ENCODE results near the gene PCBP3.
"Not testable (repeated sequence)": the region's sequence is repeated elsewhere in the genome, so short reads cannot be mapped to it uniquely, and the experiment has no call there.

Gene PCBP3

DNA sequence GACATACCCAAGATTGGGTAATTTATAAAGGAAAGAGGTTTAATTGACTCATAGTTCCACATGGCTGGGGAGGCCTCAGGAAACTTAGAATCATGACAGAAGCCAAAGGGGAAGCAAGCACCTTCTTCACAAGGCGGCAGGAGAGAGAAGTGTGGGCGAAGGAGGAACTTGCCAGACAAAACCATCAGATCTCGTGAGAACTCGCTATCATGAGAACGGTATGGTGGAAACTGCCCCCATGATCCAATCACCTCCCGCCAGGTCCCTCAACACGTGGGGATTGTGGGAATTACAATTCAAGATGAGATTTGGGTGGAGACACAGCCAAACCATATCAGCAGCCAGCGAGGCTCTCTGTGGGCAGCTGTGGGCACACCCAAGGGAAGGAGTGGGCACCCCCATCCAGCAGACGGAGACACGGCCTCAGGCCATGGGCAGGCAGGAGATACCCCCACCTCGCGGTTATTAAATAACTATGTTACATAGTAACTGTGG lies 189.3 kb downstream of the PCBP3 start:
- peak; percentile 83 for DNase-seq

DNA sequence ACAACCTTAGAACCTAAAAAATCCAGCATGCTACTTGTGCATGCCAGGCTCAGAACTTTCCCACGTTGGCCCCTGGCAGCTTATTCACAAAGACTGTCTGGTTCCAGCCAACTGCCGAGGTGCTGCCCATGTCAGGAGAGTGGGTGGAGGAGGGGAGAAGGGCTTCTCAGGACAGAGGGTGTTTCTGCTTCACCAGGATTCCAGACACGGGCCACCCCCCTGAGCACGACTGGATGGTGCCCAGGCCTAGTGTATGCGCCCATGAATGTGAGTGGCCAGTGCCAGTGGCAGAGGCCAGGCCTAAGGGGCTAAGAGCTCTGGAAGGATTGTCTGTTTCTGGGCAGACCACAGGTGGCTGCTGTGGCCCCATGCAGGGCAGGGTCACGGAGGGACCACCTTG lies 189.9 kb downstream of the PCBP3 start:
- DNase-seq, result no peak

DNA sequence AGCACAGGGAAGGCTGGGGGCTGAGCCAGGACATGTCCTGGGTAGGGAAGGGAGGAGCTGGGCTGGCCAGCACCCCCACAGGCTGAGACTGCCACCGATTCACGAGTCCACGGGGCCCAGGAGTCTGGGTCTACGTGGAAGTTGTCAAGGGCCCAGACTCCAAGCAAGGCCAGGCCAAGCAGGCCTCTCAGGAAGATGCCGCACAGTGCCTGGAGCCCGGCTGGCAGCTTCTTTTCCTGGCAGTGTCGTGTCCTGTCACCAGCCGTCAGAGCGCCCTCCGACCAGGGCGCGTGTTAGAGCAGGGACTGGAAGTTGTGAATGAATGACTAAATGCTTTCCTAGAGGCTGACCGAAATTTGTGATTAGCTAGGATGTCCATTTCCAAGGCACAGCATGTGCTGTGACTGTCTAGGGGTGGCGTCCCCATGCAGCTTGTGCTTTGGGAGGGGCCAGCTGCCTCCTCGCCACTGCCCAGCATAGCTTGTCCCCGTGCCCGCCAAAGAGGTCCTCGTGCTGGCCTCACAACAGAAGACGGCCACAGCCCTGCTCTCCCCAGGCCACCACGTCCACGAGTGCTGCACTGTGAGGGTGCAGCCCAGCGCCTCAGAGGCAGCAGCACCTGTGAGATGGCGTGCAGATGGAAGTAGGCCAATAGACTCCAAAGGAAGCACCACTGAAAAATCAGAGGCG lies 190.6 kb downstream of the PCBP3 start:
- DNase-seq, result no peak

DNA sequence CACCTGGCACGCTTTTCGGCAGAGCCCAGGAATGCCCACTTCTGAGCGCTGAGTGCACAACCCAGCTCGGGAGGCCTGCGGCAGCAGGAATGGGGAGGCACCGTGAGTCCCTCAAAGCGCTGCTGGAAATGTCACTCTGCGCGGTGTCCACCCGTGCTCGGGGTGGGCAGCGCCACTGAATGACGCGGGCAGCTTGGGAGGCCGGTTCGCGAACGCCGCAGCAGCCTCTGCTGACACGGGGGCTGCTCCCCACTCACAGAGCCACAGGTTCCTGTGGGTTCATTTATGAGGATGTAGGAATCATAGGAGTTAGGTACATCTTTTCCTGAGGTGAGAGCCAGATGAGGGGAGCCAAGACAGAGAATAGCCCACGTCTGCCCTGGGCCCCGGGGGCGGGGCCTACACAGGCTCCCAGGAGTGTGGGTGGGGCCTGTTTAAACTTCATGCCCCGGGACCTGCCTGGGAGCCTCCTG lies 191.3 kb downstream of the PCBP3 start:
- no peak for DNase-seq

DNA sequence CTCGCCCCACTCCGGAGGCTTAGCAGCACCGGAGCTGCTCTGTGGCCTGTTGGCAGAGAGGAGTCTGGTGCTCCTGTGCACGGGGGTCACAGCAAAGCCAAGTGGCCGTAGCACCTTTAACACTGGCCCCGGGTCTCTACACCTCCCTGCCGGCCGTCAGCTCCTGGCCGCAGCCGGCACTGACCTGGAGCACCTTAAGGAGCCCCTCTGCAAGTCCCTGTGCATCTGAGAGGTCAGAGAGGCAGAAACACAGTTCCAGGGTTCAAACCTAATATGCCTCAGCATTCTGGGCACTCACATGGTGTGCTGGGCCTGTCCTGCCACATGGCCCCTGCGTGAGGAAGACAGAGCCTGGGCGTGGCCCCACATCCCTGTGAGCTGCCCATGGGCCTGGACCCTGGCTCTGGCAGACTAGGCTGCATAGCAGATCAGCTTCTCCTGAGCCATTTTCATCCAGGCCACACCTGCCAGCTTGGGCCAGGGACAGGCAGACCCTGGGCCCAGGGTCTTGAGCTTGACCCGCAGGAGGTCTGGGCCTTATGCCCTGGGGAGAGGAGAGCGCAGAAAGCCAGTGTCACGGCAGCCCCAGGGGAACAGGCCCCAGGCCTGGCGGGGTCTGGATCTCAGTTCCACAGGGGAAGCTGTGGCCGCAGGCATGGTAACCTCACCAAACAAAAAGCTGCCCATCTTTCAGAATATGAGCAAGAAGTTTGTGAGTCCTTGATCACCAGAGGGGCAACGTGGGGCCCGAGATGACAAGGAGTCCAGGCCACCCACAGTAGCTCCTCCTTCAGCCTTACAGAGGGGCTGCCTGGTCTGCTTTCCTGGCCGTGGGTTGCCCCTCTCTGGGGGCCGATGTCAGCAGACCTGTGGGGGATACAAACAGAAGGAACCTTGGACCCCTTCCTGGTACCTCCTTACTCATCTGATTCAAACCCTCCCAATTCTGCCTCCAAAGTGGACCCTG lies 192.1 kb downstream of the PCBP3 start:
- DNase-seq, result peak; percentile 12

DNA sequence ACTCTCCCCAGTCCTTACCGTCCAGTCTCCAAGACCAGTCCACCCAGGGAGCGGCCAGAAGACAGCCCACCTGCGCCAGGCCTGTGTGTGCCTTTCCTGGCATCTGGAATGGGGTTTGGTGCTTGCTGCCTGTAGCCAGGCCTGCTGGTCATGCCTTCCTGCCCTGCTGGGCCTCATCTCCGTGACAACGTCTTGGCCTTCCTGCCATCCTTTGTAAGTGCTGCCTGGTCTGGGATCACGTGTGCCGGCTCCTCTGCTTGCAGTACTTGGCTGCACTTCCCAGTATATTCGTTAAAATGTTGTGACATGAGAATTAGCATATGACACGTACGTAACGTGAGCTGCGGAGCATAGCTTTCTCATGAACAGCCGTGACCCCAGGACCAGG lies 192.7 kb downstream of the PCBP3 start:
- DNase-seq, result no peak

DNA sequence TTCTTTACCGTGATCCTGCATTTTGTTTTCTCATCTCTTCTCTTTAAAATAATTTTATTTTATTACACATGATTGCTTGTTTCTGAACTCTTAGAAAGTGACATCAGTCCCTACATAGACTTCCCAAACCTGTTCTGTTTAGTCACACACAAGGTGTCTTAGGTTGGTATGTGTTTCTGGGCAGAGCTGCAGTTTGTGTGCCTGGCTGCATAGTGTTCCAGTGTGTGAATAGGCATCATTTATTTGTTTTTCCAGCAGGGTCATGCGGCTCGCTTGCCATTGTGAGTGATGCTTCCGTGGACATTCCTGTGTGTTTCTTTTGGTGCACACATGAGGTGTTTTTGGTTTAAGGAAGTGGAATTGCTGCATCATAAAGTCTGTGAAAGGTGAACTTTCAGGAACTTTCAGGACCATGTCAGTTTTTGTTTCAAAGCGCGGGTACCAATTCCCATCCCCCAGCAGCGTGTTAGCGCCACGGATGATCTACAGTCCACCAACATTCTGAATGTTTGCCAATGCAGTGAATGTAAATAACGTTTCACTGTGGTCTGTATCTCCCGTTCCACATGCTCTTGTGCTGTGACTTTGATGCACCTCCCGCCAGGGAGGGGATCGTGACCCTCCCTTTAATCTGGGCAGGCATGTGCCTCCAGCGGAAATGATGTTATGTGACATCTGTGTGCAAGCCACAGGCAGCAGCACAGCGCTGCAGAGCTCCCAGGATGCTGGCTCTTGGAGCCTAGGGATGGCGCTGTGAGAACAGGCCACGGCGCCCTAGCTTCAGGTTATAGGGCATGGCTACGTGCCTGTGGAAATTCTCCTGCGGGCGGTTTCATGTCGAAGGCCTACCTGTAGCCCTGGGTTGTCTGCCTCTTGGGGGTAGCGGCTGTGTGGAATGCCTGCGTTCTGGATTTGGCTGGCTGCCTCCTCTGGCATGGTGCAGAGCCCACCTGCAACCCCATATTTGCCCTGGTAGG lies 193.5 kb downstream of the PCBP3 start:
- no peak for DNase-seq

DNA sequence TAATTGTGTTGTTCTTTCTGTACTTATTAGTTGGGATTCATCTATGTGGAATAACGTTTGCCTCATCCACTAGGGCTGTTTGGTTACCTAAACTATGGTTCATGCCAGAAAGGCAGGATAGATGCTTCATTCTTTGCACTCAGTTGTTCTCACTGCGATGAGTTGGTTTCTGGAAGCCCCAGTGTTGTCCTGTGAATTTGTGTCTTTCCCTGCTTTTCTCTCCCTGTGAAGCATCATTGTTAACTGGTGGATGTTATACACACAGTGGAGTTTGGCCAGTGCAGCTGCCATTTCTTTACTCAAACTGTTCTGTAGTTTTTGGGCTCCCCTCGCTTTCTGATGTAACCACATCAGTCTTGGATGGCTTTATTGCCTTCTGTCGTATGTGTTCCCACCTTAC lies 194.4 kb downstream of the PCBP3 start:
- no peak for DNase-seq

DNA sequence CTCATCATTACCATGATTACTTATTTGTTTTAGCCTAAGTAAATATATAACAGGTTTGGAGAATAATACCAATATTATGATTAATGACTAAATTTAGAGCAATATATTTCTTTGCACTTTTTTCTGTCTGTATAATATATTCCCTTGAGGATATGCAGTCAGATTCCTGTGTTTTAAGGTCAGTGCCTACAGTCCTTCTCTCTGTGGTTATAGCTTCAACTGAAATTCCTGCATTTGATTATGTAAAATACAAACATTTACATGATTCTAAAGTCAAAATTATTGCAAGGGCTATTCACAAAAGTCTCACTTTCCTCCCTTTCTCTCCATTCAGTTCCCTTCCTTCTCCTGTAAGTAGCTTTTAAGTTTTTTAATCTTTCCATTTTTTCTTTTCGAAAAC lies 195.1 kb downstream of the PCBP3 start:
- no peak for DNase-seq

DNA sequence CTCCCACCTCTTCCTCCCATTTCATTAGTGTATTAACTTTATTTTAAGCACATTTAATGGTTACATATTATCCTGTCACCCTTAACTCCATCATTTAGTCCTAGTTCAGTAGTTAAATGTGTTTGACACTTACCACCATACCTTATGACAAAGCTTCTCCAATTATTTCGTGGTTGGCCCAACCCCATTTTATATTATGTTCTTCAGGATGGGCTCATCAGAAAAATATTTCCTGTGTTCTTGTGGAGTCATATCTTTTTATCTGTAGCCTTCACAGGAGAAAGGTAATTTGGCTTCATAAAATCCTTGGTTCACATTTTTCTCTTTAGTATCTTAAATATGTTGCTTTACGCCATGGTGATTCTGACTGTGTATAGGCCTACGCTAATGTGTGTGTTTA lies 195.7 kb downstream of the PCBP3 start:
- no peak for DNase-seq

DNA sequence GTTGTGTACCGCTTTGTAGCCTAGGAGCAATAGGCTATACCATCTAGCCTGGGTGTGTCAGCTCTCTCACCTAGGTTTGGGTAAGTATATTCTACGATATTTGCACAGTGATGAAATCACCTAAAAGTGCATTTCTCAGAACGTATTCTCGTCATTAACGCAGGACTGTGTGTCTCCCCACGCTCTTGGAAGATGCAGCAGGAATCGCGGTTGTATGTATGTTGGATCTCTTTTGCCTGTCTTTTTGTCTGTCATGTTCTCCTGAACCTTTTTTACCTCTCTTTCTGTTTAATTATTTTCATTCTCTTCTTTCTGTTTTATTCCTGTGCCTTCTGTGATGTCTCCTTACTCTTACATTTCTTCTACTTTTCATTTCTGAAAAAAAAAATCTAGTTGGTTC lies 197.5 kb downstream of the PCBP3 start:
- DNase-seq, result no peak

DNA sequence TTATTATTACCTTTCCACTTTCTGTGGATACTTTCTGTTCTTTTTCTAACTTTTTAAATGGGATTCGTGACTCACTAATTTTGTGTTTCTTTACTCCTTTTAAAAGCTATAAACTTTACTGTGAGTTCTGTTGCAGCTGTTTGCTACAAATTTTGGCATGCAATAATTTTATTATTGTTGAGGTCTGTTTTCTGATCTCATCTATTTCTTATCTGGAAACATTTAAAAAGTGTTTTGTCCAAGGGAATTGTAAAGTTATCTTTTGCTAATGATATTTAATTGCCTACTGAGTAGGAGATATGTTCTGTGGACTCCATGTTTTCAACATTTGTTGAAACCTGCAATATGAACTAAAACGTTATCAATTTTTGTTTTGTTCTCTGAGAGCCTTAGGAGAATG lies 199.9 kb downstream of the PCBP3 start:
- no peak for DNase-seq

DNA sequence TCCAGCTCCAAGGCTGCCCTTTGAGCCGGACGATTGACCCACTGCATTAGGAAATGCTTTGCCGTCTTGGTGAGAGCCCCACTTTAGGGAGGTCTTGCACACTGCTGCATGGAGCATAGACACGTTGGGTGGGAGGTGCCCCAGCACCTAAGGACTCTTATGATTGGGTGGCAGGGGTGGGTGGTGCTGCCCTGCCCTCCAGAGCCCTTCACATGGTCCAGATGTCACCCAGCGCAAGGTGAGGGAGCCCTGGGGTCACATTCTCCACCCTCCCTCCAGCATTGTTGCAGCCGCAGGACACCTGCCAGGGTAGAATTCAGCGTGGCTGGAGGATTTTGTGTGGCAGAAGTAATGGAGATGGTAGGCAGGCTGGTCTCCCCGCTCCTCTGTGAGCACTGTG lies 200.7 kb downstream of the PCBP3 start:
- no peak for DNase-seq

DNA sequence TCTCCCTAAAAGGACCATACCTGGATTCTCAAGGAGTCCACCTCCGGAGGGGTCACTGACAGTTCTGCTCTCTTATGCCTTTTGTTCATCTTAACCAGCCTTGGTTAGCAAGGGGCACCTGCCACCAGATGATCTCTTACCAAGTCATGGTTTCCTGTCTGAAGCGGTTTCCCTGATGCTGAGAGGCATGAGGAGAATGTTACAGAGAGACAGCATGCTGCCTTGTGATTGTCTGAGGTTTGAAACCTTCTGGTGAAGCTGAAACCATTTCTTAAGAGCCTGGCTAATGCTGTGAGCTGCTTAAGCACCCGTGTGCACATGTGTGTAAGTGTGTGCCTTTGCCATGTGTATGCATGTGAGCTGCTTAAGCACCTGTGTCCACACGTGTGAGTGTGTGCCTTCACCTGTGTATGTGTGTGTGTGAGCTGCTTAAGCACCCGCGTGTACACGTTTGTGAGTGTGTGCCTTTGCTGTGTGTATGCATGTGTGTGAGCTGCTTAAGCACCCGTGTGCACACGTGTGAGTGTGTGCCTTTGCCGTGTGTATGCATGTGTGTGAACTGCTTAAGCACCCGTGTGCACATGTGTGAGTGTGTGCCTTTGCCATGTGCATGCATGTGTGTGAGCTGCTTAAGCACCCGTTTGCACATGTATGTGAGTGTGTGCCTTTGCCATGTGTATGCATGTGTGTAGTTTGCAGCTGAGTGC lies 201.7 kb downstream of the PCBP3 start:
- no peak for DNase-seq

DNA sequence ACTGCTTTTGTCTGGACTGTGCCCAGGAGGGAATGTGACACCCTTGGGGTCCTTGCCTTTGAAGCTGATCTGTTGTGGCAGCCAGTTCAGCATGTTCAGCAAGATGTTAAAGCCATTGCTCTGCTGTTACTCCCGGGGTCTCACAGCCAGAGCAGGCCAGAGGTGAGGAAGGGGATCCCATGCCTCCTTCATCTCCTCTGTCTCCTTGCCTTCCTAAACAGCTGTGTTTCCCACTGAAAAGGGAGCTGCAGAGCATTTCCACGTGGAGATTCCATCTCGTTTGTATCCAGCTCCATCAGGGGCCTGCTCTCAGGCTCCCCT lies 202.2 kb downstream of the PCBP3 start:
- no peak for DNase-seq

DNA sequence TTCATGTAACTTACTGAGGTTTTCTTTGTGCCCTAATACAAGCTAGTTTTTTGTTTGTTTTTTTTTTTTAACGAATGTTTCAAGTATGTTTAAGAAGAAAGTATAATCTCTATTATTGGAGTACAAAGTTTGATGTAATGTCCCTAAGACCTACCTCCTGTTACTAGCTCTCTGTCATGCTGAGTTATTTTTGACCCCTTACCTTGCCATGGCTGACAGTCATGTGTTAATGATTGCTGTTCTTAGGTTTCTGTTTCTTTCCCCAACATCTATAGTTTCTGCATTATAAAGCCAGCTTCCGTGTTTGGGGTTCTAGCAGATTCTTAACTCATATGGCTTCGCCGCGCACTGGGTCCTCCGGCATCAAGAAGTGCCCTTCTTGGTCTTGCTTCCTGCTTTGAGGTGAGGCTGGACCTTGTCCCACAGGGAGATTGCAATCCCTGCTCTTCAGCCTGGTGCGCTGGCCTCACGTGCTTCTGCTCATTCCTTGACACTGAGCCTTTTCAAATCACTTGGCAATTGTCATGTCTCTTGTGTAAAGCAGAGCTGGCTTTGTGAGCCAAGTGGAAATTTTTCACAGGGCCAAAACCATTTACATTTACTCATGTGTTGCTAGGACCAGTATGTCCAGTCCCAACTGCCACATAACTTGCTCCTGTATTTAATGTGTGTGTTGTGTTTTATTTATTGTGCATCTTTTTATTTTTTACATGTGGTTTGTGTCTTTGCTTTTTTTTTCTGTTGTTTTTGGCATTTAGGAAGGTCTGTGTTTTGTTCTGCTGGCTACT lies 203.0 kb downstream of the PCBP3 start:
- DNase-seq, result no peak

DNA sequence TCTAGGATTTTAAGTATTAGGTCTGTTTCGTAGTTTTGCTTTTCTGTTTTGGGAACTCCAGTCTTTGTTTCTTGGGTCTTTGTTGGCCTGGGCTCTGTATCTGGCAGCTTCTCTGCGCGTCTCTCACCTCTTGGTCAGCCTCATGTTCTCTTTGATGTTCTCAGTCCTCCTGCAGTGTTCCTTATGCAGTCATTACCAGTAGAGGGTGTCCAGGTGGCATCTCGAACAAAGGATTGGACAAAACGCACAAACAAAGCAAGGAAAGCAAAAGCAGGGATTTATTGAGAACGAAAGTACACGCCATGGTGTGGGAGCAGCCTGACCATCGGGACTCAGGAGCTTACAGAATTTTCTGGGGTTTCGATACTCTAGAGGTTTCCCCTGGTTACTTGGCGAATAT lies 204.3 kb downstream of the PCBP3 start:
- DNase-seq, result no peak

DNA sequence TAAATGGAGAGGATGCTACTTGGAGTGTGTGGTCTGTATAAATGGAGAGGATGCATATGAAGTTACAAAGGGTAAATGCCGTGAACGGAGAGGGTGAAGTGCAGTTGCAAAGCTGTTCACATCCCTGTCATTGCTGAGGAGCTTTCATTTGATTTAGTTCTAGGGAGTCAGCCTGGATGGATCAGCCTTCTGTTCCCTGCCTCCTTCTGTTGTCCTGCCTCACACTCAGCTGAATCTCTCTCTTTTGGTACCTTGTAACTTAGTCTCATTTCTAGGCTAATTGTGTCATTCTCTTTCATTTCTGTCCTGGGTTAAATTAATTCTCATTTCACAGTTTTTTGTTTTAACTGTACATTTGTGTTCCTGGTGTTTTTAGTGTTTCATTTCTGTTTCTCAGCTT lies 204.8 kb downstream of the PCBP3 start:
- DNase-seq, result no peak

DNA sequence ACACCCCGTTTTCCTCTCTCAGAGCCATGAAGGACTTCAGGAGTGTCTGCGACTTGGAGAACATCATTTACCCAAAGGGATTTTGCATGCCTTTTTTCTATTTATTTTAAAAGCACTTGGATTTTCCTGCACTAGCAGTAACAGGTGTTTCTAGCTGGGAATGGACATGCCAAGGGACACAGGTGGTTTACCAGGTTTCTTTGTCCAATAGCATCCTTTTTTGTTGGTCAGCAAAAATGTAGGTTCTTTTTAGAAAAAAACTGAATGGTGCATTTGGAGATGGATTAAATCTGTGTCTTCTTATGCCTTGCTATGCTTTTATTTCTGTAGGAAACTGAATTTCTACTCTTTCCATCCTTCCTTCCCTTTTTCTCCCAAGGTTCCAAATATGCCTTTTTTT lies 205.3 kb downstream of the PCBP3 start:
- no peak for DNase-seq

DNA sequence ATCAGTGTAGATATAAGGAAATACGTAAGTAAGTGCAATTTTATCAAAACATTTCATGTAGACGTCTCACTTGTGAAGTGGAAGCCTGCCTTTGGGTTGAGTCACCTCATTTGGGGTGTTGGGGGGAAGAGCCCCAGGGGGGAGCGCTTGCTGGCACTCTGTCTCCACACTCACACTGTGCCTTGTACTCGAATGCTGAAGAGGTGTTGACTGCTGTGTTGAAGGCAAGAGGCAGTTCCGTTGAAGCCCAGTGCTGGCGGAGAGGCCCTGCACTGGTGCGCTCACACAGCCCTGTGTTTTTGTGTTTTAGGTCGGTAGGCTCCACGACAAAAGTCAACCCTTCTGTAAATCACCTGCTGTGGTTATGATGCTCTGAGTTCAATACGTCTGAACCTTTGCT lies 206.1 kb downstream of the PCBP3 start:
- no peak for DNase-seq

DNA sequence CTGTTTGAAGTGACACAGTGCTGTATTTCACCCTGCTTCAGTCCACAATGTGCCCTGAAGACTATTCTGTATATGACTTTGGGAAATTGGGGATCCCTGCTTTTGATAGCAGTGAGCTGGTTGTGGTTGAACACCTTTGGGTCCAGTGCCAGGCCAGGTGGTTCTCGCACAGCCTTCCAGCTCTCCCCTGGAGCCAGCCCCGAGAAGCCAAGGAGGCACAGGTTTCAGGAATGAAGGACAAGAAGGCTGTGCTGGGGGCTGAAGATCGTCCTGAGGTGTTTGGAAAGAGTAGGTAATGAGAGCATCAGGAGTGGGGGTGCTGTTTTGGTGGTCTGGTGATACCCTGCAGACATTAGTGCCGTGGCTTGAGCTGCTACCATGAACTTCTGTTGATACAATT lies 206.7 kb downstream of the PCBP3 start:
- DNase-seq, result no peak

DNA sequence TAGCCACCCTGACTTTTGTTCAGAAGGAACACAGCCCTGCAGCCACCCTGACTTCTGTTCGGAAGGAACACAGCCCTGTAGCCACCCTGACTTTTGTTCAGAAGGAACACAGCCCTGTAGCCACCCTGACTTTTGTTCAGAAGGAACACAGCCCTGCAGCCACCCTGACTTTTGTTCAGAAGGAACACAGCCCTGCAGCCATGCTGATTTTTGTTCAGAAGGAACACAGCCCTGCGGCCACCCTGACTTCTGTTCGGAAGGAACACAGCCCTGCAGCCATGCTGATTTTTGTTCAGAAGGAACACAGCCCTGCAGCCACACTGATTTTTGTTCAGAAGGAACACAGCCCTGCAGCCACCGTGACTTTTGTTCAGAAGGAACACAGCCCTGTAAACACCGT lies 208.9 kb downstream of the PCBP3 start:
- DNase-seq, result not testable (repeated sequence)
